GM13977 (cell line): ENCODE results near the gene MSI2.
"Not testable (repeated sequence)": the region's sequence is repeated elsewhere in the genome, so short reads cannot be mapped to it uniquely, and the experiment has no call there.

Experiments used
- DNase-seq: peaks from one replicate; pipeline ENCODE4 v3.0.0; 2012; ENCODE audit warnings: low spot score
- in situ Hi-C: fragments of 300-500 bp; cut with MboI; formaldehyde crosslinking; loops from one replicate; pipeline ENCODE4 v1.12.0; 2022; ENCODE audit warnings: low sequenced_read_pairs, low pct_unique_long_range_greater_than_20kb, mixed read lengths, inconsistent platforms; ENCODE audit not compliant: unreplicated experiment
- TF ChIP-seq, protein P1 (sequence below): IDR thresholded peaks from 2 replicates; pipeline ENCODE4 v1.5.1; 2012; ENCODE audit warnings: mild to moderate bottlenecking, control low read depth; ENCODE audit not compliant: insufficient read depth; ENCODE audit errors: extremely low read depth, missing control alignments

Gene MSI2

GRCh38 chr17:57213180-57213825 is 43.0 kb upstream of the MSI2 start:
- in situ Hi-C loops = no loop called here
- no peak for DNase-seq
- TF ChIP-seq, protein P1, sequence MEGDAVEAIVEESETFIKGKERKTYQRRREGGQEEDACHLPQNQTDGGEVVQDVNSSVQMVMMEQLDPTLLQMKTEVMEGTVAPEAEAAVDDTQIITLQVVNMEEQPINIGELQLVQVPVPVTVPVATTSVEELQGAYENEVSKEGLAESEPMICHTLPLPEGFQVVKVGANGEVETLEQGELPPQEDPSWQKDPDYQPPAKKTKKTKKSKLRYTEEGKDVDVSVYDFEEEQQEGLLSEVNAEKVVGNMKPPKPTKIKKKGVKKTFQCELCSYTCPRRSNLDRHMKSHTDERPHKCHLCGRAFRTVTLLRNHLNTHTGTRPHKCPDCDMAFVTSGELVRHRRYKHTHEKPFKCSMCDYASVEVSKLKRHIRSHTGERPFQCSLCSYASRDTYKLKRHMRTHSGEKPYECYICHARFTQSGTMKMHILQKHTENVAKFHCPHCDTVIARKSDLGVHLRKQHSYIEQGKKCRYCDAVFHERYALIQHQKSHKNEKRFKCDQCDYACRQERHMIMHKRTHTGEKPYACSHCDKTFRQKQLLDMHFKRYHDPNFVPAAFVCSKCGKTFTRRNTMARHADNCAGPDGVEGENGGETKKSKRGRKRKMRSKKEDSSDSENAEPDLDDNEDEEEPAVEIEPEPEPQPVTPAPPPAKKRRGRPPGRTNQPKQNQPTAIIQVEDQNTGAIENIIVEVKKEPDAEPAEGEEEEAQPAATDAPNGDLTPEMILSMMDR = no peak

DNA sequence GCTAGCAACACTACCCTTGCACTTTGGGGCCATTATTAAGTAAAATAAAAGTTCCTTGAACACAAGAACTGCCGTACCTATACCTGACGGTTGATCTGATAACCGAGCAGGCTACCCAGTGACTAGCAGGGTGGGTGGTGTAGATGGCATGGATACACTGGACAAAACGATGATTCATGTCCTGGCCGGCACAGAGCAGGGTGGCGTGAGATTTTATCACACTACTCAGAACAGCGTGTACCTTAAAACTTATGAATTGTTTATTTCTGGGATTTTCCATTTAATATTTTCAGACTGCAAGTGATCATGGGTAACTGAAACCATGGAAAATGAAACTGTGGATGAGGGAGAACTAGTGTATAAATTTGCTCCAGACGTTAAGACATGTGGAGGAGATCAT is 41.0 kb upstream of the MSI2 start:
- TF ChIP-seq, protein P1 = no peak
- in situ Hi-C loops = no loop called here

DNA sequence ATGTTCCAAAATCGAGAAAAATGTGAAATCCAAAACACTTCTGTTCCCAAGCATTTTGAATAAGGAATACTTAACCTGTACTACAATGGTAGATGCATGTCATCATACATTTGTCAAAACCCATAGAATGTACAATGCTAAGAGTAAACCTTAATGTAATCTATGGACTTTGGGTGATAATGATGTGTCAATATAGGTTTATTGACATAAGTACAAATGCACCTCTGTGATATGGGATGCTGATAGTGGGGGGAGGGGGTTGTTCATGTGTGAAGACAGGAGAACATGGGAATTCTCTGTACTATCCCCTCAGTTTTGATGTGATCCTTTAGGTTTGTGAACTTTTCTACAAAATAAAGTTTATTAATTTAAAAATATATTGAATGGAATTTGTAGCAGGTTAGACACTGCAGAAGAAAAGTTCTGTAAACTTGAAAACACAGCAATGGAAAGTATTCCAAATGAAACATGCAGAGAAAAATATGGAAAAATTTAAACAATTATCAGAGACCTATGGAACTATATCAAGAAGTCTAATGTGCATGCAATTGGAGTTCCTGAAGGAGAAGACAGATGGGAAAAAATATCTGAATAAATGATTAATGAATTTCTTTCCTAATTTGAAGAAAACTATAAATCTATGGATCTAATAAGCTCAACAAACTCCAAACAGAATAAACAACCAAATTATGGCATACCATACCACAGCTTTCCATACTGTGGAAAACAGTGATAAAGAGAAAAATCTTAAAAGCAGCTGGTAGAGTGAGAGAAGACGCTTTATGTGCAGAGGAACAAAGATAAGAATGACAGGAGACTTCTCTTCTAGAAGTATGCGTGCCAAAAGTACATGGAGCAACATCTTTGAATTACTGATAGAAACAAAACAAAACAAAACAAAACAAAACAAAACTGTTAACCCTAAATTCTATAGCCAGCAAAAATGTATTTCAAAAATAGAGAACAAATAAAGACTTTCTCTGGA is 34.7 kb upstream of the MSI2 start:
- in situ Hi-C loops = loop anchor here (10.0 kb wide), 1 partner anchor 47 kb away; no protein-coding TSS in a partner anchor

More for the DNA sequence above, 41.0 kb upstream of the MSI2 start:
- no peak for DNase-seq

GRCh38 chr17:57222422-57222821 is 33.9 kb upstream of the MSI2 start:
- in situ Hi-C loops = loop anchor here (10.0 kb wide), 1 partner anchor 48 kb away; no protein-coding TSS in a partner anchor
- DNase-seq = not testable (repeated sequence)

More for the DNA sequence above, 34.7 kb upstream of the MSI2 start:
- no peak for DNase-seq
- TF ChIP-seq, protein P1 = no peak

GRCh38 chr17:57225127-57225526 is 31.2 kb upstream of the MSI2 start:
- no peak for DNase-seq
- TF ChIP-seq, protein P1 = no peak
- in situ Hi-C loops = loop anchor here (10.0 to 25.0 kb wide), 2 partner anchors 50 to 512 kb away; partner anchors contain the start of gene CCDC182

DNA sequence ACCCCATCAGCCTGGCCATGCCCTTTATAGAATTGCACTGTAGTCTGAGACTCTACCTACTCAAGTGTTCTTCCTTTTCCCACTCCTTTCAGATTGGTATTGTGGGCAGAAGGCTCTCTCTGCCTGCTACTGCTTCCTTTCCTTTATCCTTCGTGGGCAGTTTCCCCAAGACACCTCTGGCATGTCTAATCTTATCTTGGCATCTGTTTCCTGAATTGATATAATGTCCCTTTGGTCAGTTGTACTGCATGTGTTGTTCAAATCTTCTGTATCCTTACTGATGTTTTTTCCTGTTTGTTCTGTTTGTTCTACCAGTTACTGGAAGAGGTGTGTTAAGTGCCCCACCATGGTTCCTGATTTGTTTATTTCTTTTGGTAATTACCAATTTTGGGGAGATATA is 29.5 kb upstream of the MSI2 start:
- no peak for DNase-seq
- TF ChIP-seq, protein P1 = no peak
- in situ Hi-C loops = loop anchor here (10.0 to 25.0 kb wide), 2 partner anchors 52 to 511 kb away; partner anchors contain the start of gene CCDC182
